Activated CD4-positive, alpha-beta T cell treated with anti-CD3 and anti-CD28 coated beads, Interleukin-10, Interleukin-2, amounts not matched to agents 100 ng/mL and 50 ng/mL, durations not matched to agents 16 hours and 8 hours (primary cell): Measurements from ENCODE around the gene CFL1.
A peak's percentile ranks its signal among the peaks of the same experiment; 100 is the strongest.
"Not testable (repeated sequence)": the region's sequence is repeated elsewhere in the genome, so short reads cannot be mapped to it uniquely, and the experiment has no call there.

ENCODE experiments used
- DNase-seq: peaks from one replicate; pipeline ENCODE4 v3.0.0-alpha.2; 2020

CFL1 gene

GRCh38 chr11:65856689-65857499 is 1.1 kb downstream of the CFL1 start:
- DNase-seq: peak; percentile 88

- no peak for DNase-seq
These were observed 2.0 kb downstream of the CFL1 start for GRCh38 chr11:65855927-65856363.

DNA sequence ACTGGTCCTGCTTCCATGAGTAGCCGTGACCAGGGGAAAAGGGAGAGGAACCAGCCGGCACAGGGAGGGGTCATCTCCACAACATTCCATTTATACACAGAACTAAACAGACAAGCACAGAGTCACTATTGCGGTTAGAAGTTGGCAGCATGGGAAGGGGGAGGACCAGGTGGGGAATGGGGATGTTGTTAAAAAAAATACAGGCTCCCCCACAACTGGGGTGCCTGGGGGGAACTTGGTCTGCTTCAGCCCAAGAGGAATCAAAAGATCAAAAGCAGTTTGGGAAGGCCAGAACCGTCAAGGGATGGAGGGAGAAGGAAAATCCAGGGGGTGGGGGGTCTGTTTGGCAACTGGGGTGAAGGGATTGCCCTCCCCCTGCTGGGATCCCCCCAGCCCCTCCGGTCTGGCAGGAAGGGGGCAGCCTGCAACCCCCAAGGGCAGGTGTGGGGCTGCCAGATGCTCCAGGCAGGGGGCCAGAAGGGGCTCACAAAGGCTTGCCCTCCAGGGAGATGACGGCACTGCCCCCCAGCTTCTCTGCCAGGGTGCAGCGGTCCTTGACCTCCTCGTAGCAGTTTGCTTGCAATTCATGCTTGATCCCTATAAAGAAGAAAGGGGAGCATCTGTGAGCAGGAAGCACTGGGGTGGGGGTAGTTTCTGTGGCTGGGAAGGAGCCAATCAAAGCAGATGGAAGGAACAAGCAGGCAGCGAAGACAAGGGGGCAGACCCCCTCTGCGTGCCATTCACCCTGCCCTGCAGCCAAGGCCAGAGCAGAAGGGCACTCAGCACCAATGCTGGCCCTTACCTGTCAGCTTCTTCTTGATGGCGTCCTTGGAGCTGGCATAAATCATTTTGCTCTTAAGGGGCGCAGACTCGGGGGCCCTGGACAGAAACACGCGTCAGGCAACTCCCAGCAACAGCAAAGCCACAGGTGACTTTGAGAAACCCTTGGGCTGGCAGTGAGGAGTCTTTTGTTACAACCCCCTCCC is 2.8 kb downstream of the CFL1 start:
- DNase-seq: no peak

GRCh38 chr11:65854161-65854592 is 3.8 kb downstream of the CFL1 start:
- no peak for DNase-seq

GRCh38 chr11:65853246-65853979 is 4.6 kb downstream of the CFL1 start:
- DNase-seq: no peak

DNA sequence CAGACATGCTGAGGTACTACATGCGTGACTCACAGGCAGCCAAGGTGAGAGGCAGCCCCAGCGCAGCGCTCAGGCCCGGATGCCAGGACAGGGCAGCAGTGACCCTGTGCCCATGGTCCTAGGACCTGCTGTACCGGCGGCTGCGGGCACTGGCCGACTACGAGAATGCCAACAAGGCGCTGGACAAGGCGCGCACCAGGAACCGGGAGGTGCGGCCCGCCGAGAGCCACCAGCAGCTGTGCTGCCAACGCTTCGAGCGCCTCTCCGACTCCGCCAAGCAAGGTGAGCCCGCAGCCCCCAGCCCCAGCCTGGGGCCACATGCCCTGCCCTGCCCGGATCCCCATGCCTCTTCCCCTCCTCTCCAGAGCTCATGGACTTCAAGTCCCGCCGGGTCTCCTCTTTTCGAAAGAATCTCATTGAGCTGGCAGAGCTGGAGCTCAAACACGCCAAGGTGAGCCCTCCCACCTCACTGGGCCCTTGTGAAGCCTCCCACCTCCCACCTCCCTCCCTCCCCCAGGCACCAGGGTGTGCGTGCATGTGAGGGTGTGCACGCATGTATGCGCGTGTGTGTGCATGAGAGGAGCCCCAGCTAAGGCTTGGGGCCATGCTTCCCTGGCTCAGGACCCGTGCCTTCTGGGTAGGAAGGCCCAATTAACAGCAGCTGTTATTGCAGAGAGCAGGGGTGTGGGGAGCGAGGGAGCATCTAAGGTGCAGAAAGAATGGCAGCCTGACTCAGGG is 5.3 kb downstream of the CFL1 start:
- no peak for DNase-seq

DNA sequence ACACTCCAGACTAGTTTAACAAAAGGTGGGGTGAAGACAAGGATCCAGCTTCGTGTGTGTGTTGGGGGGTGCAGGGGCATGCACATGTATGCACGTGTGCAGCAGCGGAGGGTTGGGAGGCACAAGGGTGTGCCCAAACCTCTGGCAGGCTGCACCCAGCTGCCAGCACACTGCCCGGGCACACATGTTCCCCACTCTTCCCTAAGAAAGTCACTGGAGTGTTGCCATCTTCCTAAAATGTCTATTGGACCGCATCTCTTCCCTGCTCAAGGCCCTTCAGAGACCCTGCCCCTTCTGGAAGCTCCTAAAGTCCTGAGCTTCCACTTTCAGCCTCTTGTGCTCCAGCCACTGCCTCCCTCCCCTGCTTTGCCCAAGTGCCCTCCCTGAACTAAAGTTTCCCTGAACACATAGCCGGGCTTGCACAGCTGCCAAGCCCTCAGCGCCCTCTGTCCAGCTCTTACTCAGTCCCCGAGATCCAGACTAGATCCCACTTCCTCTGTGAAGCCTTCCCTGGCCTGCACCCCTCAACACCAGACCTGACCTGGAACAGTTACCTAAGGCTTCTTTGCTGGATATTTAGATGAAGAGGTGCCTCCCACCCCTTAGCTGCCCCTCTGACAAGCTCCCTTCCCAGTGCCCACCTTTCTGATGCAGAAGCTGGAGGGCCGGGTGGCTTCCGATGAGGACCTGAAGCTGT is 6.0 kb downstream of the CFL1 start:
- DNase-seq: no peak

- peak; percentile 59 for DNase-seq
These were observed 6.8 kb downstream of the CFL1 start for GRCh38 chr11:65851083-65851579.

DNA sequence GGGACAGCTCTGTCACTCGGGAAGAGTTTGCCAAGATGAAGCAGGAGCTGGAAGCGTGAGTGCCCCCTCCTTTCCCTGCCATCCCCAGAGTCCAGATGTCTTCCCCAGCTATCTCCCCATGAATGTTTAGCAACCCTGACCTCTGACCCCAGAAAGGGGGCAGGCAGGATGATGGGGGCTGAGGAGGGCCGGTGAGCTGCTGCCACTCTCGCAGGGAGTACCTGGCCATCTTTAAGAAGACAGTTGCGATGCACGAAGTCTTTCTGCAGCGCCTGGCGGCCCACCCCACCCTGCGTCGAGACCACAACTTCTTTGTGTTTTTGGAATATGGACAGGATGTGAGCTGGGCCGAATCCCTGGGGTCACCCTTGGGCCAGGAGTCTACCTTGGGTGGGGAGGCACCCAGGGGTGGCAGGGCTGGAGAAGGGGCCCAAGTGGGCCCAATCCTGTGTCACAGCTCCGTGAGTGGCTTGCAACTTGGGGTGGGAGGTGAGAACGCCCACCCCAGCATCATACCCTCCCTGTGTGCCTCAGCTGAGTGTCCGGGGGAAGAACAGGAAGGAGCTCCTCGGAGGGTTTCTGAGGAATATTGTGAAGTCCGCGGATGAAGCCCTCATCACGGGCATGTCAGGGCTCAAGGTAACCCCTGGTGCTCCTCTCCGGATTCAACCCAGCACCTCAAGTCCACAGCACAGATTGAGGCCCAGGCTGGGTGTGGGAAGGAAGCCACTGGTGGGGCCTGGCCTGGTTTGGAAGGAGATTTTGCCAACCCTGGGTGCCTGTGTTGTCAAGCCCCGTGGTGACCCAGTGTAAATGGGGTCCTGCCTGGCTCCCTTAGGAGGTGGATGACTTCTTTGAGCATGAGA is 7.5 kb downstream of the CFL1 start:
- no peak for DNase-seq

DNA sequence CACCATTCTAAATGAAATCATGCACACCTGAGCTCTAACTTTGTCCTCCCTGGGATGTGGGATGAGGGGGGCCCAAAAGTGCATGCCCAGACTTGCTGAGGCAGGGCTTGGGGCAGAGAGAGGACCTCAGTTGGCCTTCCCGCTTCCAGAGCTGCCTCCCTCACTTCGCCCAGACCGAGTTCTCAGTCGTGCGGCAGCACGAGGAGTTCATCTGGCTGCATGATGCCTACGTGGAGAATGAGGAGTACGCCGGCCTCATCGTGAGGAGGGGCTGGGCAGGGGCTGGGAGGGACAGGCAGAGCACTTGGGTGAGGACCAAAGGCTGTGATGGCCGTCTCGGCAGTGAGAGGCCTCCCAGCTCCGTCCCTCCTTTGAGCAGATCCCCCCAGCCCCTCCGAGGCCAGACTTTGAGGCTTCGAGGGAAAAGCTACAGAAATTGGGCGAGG is 8.2 kb downstream of the CFL1 start:
- no peak for DNase-seq

DNA sequence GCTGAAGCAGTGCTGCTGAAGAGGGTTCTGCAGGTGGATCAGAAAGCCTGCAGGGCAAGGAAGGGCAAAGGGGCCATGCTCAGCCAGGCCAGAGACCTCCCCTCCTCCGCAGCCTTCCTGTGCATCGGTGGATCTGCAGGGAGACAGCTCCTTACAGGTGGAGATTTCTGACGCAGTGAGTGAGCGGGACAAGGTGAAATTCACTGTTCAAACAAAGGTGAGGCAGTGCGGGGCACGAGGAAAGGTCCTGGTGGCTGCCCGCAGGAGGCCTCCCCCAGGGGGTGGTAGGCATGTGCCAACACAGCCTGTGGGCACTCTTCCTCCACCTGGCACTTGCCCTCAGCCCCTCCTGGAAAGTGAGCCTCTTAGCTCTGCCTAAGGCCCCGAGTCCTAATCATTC is 8.6 kb downstream of the CFL1 start:
- no peak for DNase-seq

DNA sequence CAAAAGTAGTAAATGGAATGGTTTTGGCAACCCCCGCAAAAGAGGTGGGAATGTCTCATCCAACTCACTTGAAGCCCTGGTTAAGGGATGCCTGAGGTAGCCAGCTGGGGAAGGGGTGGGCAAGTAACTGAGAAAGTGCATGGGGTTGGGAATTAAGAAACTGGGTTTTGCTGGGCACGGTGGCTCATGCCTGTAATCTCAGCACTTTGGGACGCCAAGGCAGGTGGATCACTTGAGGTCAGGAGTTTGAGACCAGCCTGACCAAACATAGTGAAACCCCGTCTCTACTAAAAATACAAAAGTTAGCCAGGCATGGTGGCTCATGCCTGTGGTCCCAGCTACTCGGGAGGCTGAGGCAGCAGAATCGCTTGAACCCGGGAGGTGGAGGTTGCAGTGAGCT is 9.3 kb downstream of the CFL1 start:
- DNase-seq: not testable (repeated sequence)

- DNase-seq: no peak
These were observed 10.2 kb downstream of the CFL1 start for GRCh38 chr11:65847746-65848145.

GRCh38 chr11:65844231-65844872 is 13.6 kb downstream of the CFL1 start:
- DNase-seq: no peak

- no peak for DNase-seq
These were observed 14.2 kb downstream of the CFL1 start for GRCh38 chr11:65843811-65844210.

DNA sequence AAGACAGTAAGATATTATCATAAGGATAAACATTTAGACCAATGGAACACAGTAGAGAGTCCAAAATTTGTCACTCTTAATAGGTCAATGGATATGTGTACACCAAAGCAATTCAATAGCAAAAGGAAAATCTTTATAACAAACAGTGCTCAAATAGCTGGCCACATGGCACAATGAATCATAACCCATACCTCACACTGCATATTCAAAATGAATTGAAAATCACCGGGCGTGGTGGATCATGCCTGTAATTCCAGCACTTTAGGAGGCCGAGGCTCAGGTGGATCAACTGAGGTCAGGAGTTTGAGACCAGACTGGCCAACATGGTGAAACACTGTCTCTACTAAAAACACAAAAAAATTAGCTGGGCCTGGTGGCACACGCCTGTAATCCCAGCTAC is 15.8 kb downstream of the CFL1 start:
- DNase-seq: no peak

- DNase-seq: no peak
These were observed 23.8 kb downstream of the CFL1 start for GRCh38 chr11:65834202-65834601.

DNA sequence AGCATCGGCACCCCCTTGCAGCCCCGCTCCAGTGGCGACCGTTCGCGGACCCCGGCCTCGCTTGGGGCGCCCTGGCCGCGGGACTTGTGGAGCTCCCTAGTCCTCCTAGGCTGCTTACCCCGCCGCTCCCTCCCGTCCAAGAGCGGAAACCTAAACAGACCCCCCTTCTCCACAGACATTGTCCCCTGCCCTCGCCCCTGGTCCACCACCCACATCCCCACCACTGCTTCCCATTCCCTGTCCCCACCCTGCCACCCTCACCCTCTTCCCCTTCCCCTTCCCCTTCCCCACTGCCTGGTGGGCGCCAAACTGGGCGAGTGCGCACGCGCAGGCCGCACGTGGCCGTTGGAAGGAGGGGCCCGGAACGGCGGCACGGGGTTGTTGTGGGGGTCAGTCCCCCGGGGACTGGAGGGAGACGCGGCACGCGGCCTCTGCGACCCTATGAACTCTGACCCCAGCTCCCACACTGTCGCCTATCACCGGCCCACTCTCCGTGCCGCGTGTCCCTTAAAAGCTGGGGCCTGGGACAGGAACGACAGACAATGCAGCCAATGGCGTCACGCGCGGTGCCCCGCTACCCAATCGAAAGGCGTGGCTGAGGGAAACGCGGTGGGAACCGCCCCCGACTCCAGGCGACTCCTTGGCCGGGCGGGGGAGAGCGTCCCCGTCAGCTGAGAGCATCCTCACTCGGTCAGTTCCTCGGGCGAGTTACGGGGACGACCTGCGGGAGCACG is 24.5 kb downstream of the CFL1 start, which contains the start of gene SNX32:
TSS of gene SNX32 (plus strand) at position 667 of the 734 bp plus-strand sequence. CDS start 103 bp downstream, outside the sequence.
- peak; percentile 96 for DNase-seq

DNA sequence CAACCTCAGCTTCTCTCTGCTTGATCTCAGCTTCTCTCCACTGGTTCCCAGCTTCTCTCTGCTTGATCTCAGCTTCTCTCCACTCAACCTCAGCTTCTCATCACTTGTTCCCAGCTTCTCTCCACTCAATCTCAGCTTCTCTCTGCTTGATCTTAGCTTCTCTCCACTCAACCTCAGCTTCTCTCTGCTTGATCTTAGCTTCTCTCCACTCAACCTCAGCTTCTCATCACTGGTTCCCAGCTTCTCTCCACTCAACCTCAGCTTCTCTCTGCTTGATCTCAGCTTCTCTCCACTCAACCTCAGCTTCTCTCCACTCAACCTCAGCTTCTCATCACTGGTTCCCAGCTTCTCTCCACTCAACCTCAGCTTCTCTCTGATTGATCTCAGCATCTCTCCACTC is 25.7 kb downstream of the CFL1 start:
- DNase-seq: not testable (repeated sequence)
